OCI-LY3 (cell line): Measurements from ENCODE around the gene BANF2.

ENCODE experiments used
- H2AFZ ChIP-seq: fragments of 200-600, 300-600 bp; shearing (Covaris generic); 2 replicates; pipeline ENCODE4 v1.6.0; 2014; ENCODE audit warnings: antibody characterized with exemption, low read depth, low read length
- H3K27ac ChIP-seq: fragments of 200-600, 300-600 bp; sonication (generic); 2 replicates; pipeline ENCODE4 v1.5.1; 2014; ENCODE audit warnings: mild to moderate bottlenecking, low read length, moderate library complexity, mixed read lengths
- H3K27me3 ChIP-seq: fragments of 200-600, 300-600 bp; sonication (generic); 2 replicates; pipeline ENCODE4 v1.6.1; 2014; ENCODE audit warnings: low read depth, low read length, mixed read lengths
- H3K36me3 ChIP-seq: fragments of 200-600, 300-600 bp; sonication (generic); replicated peaks from 2 replicates; pipeline ENCODE3; 2014; ENCODE audit warnings: low read depth, low read length, mixed read lengths
- H3K4me1 ChIP-seq: fragments of 300-600, 200-600 bp; sonication (generic); 2 replicates; pipeline ENCODE4 v1.6.1; 2014; ENCODE audit warnings: low read length, mixed read lengths
- H3K4me2 ChIP-seq: fragments of 200-600, 300-600 bp; sonication (generic); 2 replicates; pipeline ENCODE4 v1.6.1; 2014; ENCODE audit warnings: low read length, mixed read lengths
- H3K4me3 ChIP-seq: fragments of 300-600, 200-600 bp; sonication (generic); 2 replicates; pipeline ENCODE4 v1.5.1; 2014; ENCODE audit warnings: antibody characterized with exemption, mild to moderate bottlenecking, low read length, moderate library complexity
- H3K79me2 ChIP-seq: fragments of 300-600, 200-600 bp; shearing (Covaris generic); 2 replicates; pipeline ENCODE4 v1.6.1; 2014; ENCODE audit warnings: mild to moderate bottlenecking, low read length, mixed read lengths
- H3K9ac ChIP-seq: fragments of 300-600, 200-600 bp; shearing (Covaris generic); 2 replicates; pipeline ENCODE4 v1.6.0; 2014; ENCODE audit warnings: mild to moderate bottlenecking, low read length, moderate library complexity
- H3K9me3 ChIP-seq: fragments of 200-600, 300-600 bp; shearing (Covaris generic); 2 replicates; pipeline ENCODE4 v1.6.1; 2014; ENCODE audit warnings: low read length, mixed read lengths; ENCODE audit not compliant: insufficient read depth
- H4K20me1 ChIP-seq: fragments of 200-600, 300-600 bp; sonication (generic); 2 replicates; pipeline ENCODE4 v1.6.1; 2016; ENCODE audit warnings: low read length, mixed read lengths; ENCODE audit not compliant: insufficient read depth
- EZH2phosphoT487 ChIP-seq: fragments of 200-600 bp; shearing (Covaris generic); IDR thresholded peaks from 2 replicates; pipeline ENCODE4 v1.6.1; 2018; ENCODE audit warnings: antibody characterized with exemption, mixed run types, low read depth
- TF ChIP-seq, protein P1 (sequence below): fragments of 200-600, 300-600 bp; sonication (generic); IDR thresholded peaks from 2 replicates; pipeline ENCODE4 v1.5.1; 2014; ENCODE audit warnings: antibody characterized with exemption, low read length, low read depth

The BANF2 gene

DNA sequence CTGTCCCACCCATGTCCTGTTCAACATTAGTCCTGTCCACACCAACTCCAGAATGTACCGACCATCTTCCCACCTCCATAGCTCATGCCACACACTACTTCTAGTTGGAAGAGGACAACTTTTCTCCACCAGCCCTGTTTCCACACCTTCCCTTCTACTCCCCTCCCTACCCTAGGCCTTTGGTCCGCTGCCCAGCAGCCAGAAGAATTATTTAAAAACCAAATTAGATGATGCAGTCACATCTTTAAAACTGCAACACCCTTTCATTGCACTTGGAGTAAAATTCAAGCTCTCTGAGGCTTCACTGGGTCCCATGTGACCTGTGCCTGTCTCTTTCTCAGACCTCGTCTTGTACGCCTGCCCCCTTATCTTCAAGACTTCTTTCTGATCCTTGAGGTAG lies 53.8 kb downstream of the BANF2 start:
- no peaks in the 10 kb centered on the region for H3K79me2 ChIP-seq
- peaks cover 8% of the 10 kb centered on the region for H3K9me3 ChIP-seq
- TF ChIP-seq, protein P1, sequence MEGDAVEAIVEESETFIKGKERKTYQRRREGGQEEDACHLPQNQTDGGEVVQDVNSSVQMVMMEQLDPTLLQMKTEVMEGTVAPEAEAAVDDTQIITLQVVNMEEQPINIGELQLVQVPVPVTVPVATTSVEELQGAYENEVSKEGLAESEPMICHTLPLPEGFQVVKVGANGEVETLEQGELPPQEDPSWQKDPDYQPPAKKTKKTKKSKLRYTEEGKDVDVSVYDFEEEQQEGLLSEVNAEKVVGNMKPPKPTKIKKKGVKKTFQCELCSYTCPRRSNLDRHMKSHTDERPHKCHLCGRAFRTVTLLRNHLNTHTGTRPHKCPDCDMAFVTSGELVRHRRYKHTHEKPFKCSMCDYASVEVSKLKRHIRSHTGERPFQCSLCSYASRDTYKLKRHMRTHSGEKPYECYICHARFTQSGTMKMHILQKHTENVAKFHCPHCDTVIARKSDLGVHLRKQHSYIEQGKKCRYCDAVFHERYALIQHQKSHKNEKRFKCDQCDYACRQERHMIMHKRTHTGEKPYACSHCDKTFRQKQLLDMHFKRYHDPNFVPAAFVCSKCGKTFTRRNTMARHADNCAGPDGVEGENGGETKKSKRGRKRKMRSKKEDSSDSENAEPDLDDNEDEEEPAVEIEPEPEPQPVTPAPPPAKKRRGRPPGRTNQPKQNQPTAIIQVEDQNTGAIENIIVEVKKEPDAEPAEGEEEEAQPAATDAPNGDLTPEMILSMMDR: no peak
- TF ChIP-seq EZH2phosphoT487: no peak
- H3K9ac ChIP-seq: no peak overlapping the region
- H3K4me2 ChIP-seq: no peak overlapping the region
- H3K27ac ChIP-seq: no peak overlapping the region
- no peak overlapping the region for H2AFZ ChIP-seq
- H4K20me1 ChIP-seq: no peaks in the 10 kb centered on the region
- no peaks in the 10 kb centered on the region for H3K36me3 ChIP-seq
- H3K4me1 ChIP-seq: no peaks in the 10 kb centered on the region
- no peak overlapping the region for H3K4me3 ChIP-seq
- H3K27me3 ChIP-seq: peaks cover 28% of the 10 kb centered on the region

DNA sequence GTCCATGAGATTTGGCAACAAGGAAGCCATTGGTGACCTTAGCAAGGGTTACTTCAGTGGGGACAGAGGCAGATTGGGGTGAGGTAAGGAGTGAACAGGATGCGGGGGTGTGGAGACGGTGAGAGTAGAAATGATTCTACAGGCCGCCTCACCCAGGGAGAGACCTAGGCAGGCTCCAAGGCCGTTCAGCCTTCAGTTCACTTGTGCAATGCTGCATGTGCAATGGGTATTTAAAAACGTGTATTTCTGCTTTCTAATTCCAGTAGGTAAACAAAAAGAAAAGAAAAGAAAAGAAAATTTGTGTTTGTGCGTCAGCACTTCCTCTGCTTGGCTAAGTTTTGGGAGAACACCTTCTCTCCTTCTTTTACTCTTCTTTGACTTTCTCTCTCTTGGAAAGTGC lies 56.8 kb downstream of the BANF2 start:
- TF ChIP-seq EZH2phosphoT487: no peak
- TF ChIP-seq, protein P1: no peak
- H3K79me2 ChIP-seq: no peaks in the 10 kb centered on the region
- no peak overlapping the region for H3K4me2 ChIP-seq

DNA sequence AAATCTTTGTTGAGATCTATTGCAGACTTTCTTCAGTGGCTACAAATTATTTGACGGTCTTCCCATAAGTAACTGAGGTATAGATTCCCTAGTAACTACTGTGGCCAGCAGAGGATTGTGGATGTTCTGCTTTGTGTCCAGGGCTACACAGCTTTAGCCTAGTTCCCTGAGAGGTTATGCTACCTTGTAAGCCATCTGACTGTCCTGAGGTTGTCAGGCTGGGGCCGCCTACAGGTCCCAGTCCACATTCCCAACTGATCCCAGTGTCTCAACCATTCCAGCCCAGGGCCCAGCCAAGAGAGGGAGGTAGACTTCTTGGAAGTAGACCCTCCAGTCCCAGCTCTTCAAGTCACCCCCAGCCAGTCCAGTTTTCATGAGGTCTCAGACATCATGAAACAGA lies 57.7 kb downstream of the BANF2 start:
- Histone ChIP-seq H3K79me2 (no peaks in the 10 kb centered on the region), H3K4me3 (no peak overlapping the region), H3K27me3 (peaks cover 22% of the 10 kb centered on the region), H3K4me2 (no peak overlapping the region), H3K36me3 (no peaks in the 10 kb centered on the region), H3K4me1 (no peaks in the 10 kb centered on the region), H3K9me3 (peaks cover 10% of the 10 kb centered on the region; the same call in 1 of the 2 replicates), H2AFZ (no peak overlapping the region), H3K27ac (no peak overlapping the region), H4K20me1 (no peaks in the 10 kb centered on the region), H3K9ac (no peak overlapping the region)
- TF ChIP-seq, protein P1: no peak
- no peak for TF ChIP-seq EZH2phosphoT487

More for the DNA sequence above, 56.8 kb downstream of the BANF2 start:
- H3K27ac ChIP-seq: no peak overlapping the region
- H3K4me3 ChIP-seq: no peak overlapping the region
- peaks cover 10% of the 10 kb centered on the region; the same call in 1 of the 2 replicates for H3K9me3 ChIP-seq
- no peaks in the 10 kb centered on the region for H3K4me1 ChIP-seq
- H3K9ac ChIP-seq: no peak overlapping the region
- no peaks in the 10 kb centered on the region for H3K36me3 ChIP-seq
- peaks cover 24% of the 10 kb centered on the region for H3K27me3 ChIP-seq
- H4K20me1 ChIP-seq: no peaks in the 10 kb centered on the region
- H2AFZ ChIP-seq: no peak overlapping the region

DNA sequence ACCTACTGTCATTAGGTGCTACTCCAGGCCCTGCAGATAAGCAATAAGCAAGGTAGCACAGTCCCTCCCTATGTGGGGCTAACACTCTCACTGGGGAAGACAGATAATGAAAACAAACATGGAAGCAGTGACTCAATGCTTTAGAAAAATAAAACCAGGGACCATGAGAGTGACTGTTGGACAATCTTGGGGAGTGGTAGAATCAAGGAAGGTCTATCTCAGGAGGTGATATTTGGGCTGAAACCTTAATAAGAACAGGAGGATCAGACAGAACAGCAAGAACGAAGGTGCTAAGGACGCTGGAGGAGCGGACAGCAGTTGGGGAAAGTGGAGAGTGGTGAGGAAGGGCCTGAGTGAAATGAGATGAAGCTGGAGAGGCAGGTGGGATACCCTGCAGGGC lies 58.2 kb downstream of the BANF2 start:
- Histone ChIP-seq H3K4me3 (no peak overlapping the region), H3K4me2 (no peak overlapping the region), H3K27me3 (peaks cover 17% of the 10 kb centered on the region), H3K36me3 (no peaks in the 10 kb centered on the region), H3K79me2 (no peaks in the 10 kb centered on the region), H3K27ac (no peak overlapping the region), H4K20me1 (no peaks in the 10 kb centered on the region), H2AFZ (no peak overlapping the region), H3K4me1 (no peaks in the 10 kb centered on the region), H3K9ac (no peak overlapping the region), H3K9me3 (peaks cover 10% of the 10 kb centered on the region; the same call in 1 of the 2 replicates)
- no peak for TF ChIP-seq EZH2phosphoT487
- TF ChIP-seq, protein P1: no peak
